ENCODE data around the gene RBL2.
A peak's percentile ranks its signal among the peaks of the same experiment; 100 is the strongest.
"Not testable (repeated sequence)": the region's sequence is repeated elsewhere in the genome, so short reads cannot be mapped to it uniquely, and the experiment has no call there.

RBL2 gene, protein sequence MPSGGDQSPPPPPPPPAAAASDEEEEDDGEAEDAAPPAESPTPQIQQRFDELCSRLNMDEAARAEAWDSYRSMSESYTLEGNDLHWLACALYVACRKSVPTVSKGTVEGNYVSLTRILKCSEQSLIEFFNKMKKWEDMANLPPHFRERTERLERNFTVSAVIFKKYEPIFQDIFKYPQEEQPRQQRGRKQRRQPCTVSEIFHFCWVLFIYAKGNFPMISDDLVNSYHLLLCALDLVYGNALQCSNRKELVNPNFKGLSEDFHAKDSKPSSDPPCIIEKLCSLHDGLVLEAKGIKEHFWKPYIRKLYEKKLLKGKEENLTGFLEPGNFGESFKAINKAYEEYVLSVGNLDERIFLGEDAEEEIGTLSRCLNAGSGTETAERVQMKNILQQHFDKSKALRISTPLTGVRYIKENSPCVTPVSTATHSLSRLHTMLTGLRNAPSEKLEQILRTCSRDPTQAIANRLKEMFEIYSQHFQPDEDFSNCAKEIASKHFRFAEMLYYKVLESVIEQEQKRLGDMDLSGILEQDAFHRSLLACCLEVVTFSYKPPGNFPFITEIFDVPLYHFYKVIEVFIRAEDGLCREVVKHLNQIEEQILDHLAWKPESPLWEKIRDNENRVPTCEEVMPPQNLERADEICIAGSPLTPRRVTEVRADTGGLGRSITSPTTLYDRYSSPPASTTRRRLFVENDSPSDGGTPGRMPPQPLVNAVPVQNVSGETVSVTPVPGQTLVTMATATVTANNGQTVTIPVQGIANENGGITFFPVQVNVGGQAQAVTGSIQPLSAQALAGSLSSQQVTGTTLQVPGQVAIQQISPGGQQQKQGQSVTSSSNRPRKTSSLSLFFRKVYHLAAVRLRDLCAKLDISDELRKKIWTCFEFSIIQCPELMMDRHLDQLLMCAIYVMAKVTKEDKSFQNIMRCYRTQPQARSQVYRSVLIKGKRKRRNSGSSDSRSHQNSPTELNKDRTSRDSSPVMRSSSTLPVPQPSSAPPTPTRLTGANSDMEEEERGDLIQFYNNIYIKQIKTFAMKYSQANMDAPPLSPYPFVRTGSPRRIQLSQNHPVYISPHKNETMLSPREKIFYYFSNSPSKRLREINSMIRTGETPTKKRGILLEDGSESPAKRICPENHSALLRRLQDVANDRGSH

DNA sequence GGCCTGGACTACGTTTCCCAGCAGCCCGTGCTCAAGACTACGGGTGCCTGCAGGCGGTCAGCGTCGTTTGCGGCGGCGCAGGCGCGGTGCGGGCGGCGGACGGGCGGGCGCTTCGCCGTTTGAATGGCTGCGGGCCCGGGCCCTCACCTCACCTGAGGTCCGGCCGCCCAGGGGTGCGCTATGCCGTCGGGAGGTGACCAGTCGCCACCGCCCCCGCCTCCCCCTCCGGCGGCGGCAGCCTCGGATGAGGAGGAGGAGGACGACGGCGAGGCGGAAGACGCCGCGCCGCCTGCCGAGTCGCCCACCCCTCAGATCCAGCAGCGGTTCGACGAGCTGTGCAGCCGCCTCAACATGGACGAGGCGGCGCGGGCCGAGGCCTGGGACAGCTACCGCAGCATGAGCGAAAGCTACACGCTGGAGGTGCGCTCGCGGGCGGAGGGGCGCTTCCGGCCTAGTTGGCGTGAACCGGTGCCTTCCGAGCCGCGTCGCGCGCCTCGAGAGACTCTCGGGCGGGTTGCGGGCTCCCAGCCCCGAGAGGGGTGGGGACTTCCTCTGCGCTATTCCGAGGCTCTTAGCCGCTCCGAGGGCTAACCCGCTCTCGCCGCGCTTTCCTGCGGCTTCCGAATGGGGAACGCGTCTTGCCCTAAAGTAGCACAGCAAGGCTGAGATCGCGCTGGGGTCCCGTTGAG lies at the start of gene RBL2:
RBL2 (plus strand) TSS at position 95 of the 689 bp plus-strand sequence; CDS start at position 181, 86 bp downstream.
- DNase-seq = peak; percentile 37

DNA sequence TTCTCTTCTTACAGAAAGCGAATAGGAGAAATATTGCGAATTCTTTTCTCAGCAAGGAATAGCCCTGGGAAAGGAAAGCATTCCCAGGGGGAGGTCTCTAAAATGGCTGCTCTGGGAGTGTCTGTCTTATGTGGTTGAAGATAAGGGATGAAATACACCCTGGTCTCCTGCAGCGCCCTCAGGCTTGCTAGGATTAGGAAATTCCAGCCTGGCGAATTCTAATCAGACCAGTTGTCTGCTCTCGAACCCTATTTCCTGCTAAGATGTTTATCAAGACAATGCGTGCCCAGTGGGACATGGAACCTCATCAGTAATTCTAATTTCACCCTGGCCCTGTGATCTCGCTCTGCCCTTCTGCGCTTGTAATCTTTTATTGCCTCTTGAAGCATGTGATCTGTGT lies 49.7 kb upstream of the RBL2 start:
- not testable (repeated sequence) for DNase-seq

DNA sequence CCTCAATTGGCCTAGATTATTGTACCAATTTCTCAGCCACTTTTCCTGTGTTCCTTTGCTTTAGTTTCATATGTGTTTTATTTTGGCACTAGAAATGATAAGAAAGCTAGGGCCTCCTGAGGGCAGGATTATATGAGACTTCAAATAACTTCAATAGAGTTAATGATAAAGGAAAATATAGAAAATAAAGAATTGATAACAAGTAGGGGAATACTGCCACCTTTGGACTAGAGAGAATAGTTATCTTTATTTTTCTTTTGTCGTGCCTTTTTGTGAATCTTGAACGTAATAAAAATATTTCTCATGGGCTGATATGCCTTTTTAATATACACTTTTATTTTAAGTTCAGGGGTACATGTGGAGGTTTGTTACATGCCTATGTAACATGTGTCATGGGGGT lies 29.3 kb upstream of the RBL2 start:
- DNase-seq = no peak

DNA sequence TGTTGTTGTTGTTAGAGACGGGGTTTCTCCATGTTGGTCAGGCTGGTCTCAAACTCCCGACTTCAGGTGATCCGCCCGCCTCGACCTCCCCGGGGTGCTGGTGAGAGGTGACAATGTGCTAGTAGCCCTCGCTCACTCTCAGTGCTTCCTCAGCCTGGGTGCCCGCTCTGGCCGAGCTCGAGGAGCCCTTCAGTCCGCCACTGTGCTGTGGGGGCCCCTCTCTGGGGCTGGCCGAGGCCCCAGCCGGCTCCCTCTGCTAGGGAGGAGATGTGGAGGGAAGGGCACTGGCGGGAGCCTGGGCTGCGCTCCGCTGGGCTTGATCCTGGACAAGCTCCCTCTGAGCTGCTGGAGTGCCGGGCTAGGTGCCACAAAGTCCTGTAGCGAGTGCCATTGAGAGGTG lies 21.7 kb upstream of the RBL2 start:
- no peak for DNase-seq

DNA sequence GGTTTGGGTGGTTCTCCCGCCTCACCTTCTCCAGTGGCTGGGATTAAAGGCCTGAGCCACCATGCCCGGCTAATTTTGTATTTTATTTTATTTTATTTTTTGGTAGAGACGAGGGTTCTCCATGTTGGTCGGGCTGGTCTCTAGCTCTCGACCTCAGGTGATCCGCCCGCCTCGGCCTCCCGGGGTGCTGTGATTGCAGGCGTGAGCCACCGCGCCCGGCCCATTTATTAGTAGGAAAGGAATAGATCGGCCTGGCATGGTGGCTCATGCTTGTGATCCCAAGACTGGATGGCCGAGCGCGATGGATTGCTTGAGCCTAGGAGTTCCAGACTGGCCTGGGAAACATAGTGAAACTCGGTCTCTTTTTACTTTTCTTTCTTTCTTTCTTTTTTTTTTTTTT lies 20.4 kb upstream of the RBL2 start:
- no peak for DNase-seq

DNA sequence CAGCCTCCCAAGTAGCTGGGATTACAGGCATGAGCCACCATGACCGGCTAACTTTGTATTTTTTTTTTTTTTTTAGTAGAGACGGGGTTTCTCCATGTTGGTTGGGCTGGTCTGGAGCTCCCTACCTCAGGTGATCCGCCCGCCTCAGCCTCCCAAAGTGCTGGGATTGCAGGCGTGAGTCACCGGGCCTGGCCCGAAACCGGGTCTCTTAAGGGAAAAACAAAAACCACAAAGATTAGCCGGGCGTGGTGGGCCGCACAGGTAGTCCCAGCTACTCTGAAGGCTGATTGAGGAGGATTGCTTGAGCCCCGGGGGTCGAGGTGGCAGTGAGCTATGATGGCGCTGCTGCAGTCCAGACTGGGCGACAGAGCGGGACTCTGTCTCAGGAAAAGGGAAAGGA lies 19.9 kb upstream of the RBL2 start:
- DNase-seq = no peak

DNA sequence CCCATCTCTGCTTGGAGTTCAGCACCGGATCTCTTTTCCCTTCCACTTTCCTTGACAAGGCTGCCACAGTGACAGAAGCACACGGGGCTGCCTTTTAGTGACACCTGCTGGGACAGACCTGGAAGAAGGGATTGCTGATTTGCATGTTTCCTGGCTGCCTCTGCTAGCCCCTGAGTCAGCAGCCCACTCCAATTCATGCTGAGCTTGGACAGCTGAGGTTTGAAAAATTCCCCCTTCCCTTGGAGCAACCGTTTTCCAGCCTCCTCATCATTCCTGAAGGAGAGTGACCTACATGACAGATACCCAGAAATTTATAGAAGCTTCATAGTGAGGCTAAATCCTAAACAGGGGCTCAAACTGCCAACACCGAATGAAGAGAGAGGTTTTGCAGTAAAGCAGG lies 18.8 kb upstream of the RBL2 start:
- DNase-seq = no peak

DNA sequence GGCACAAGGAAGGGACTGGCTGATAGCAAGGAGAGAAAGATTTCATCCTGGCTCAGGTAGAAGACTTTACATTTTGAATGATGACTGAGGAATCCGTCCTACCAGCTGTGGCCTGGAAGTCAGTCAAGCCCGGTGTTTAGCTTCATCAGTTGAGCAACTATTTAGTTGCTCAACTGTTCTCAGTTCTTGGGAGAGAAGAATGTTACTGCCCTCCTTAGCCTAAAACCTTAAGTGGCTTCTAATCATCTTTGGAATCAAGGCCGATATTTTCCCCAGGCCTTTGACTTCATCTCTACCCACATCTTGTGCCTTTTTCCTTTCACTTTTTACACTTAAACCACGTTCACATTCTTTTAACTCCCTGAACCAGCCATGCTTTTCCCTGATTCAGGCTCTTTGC lies 17.3 kb upstream of the RBL2 start:
- DNase-seq = no peak

DNA sequence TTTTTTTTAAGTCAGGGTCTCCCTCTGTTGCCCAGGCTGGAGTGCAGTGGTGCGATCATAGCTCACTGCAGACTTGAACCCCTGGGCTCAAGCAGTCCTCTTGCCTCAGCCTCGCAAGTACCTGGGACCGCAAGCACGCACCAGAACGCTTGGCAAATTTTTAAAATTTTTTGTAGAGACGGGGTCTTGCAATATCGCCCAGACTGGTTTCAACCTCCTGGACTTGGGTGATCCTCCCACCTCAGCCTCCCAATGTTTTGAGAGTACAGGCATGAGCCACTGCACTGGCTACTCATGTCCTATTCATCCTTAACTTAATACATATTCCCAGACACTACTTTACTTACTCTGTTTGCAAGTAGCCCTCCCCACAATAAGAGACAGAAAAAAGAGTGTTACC lies 16.3 kb upstream of the RBL2 start:
- DNase-seq = no peak

DNA sequence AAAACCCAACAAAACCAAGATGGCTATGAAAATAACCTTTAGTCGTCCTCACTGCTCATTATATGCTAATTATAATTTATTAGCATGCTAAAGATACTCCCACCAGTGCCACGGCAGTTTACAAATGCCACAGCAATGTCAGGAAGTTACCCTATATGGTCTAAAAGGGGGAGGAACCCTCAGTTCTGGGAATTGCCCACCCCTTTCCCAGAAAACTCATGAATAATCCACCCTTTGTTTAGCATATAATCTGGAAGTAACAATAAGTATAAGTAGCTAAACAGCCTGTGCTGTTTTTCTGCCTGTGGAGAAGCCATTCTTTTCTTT lies 14.9 kb upstream of the RBL2 start:
- not testable (repeated sequence) for DNase-seq

DNA sequence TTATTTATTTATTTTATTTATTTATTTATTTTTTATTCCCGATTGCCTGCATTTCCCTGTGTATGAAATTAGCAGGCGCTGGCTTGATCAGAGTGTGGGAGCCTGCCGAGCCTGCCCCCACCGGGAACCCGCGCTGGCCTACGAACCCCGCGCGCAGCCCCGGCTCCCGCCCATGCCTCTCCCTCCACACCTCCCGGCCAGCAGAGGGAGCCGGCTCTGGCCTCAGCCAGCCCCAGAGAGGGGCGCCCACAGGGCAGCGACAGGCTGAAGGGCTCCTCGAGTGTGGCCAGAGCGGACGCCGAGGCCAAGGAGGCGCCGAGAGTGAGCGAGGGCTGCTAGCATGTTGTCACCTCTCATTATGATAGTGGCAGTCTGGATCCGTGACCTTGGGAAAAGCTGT lies 13.0 kb upstream of the RBL2 start:
- no peak for DNase-seq

DNA sequence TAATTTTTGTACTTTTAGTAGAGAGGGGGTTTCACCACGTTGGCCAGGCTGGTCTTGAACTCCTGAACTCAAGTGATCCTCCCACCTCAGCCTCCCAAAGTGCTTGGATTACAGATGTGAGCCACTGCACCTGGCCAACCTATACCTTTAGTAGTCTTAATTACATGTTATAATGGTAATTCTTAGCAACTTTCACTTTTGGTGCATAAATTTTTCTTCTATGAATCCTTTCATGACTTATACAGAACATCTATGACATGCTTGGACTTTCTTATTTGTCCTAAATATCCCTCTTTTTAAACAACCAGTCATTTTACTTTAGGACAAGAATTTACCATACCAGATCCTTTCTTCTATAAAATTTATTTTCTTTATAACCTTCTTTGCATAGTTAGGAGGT lies 10.3 kb upstream of the RBL2 start:
- not testable (repeated sequence) for DNase-seq

DNA sequence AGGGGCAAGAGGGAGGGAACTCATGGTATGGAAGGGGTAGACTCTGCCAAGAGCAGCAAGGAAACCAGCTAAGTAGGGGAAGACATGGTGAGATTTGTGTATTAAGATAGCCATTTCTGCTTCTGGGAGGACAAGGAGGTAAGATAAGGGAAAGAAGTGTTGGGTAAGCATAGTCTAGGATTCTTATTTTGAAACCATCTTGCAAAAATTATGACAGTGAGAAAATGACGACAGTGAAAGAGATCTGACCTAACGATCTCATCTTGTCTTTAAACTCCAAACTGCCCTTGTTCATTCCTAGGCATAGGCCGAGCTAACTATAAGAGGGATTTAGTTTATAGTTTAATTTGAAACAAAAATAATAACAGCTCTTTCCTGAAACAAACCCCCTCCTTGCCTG lies 5.6 kb upstream of the RBL2 start:
- no peak for DNase-seq

DNA sequence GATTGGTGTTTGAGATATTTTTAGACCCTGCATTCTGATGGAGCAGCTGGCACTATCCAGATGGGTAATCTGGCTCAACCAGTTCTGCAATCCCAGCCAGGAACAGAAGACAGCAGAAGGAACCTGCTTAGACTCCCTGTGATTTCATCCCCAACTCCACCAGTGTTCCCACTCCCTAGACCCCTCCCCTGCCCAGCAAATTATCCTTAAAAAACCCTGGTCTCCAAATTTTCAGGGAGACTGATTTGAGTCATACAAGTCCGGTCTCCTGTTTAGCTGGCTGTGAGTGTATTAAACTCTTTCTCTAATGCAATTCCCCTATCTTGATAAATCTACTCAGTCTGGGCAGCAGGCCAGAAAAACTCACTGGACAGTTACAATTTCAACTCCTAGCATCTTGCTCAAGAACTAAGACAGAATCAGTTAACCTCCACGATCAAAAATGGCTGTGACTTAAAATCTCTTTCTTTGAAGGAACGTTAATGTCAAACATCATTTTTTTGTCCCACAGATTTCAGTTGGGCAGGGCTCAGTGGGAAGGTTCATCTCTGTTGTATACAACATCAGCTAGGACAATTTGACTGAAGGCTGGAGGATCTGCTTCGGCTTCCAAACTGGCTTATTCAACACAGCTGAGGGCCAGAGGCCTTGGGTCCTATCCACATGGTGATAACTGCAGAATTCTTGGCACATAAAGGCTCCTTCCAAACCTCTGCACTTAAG lies 4.9 kb upstream of the RBL2 start:
- DNase-seq = no peak

DNA sequence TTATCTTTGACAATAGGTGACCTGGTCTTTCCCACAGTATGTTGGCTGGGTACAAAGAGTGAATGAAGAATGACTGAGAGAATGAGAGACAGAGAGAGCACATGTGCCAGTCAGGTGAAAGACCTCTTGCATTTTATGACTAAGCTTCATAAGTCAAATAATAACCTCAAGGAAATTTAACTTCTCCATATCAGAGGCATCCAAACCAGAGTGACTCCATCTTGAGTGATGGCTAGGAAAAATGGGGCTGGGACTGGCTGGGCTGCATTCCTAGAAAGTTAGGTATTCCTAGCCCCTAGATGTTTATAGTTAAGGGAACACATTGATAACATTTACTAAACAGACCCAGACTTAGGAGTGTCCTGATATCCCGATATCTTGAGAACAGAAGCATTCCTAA lies 3.9 kb upstream of the RBL2 start:
- no peak for DNase-seq

DNA sequence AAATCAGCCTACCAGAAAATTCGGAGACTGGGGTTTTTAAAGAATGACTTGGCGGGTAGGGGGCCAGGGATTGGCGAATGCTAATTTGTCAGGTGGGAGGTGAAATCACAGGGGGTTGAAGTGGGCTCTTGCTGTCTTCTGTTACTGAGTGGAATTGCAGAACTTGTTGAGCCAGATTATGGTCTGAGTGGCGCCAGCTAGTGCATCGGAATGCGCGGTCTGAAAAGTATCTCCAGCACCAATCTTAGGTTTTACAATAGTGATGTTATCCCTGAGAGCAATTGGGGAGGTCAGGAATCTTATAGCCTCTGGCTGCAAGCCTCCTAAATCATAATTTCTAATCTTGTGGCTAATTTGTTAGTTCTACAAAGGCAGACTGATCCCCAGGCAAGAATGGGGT lies 762 bp upstream of the RBL2 start:
- DNase-seq = no peak

DNA sequence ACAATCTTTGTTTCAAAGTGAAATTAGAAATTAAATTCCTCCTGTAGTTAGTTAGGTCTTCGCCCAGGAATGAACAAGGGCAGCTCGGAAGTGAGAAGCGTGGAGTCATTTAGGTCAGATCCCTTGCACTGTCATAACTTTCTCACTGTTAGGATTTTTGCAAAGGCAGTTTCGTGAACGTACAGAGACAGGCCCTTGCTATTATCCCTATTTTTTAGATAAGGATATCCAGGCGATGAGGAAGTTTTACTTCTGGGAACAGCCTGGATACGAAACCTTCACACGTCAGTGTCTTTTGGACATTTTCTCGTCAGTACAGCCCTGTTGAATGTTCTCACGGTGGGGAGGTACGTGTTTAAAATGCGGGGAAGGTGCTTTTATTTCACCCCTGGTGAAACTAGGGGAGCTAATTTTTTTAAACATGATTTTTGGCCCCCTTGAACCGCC lies 318 bp upstream of the RBL2 start:
- DNase-seq = no peak

DNA sequence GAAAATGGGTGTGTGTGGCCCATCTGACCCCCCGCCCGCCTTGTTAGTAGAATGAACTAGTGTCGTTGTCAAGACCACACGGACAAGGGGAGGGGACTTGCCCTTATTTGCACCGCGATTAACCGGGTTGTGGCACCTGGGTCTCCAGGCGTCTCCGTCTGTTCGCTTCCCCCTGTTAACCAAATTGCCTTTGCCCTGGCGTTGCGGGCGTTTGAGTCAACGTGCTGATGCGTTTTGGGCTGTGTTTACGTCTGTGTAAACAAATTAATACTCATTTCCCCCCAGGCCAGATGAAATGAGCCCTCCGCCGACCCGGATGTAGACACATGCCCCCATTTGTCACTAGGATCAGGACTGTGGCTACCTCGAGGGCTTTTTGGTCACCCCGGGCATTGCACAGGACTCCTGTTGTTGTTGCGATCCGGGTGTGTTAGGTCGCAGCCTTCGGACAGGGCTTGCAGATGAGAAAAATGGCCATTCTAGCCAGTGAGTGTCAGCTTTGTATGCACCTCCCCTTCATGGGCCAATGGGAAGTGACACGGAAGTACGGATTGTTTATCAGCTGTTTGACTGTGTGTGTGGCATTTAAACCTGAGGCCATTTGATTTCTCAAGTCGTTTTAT lies 906 bp downstream of the RBL2 start:
- DNase-seq = no peak

DNA sequence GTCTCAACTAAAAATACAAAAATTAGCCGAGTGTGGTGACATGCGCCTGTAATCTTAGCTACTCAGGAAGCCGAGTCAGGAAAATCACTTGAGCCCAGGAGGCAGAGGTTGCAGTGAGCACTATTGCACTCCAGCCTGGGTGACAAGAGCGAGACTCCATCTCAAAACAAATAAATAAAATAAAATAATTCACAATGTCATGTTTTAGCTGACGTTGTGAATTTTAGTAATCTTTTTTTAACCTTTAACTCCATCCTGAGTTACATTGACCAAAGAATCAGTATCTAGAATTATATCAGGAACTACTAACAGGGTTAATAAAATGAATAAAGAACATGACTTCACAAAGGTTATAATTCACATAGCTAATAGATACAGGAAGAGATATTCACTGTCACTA lies 5.9 kb downstream of the RBL2 start:
- DNase-seq = no peak

DNA sequence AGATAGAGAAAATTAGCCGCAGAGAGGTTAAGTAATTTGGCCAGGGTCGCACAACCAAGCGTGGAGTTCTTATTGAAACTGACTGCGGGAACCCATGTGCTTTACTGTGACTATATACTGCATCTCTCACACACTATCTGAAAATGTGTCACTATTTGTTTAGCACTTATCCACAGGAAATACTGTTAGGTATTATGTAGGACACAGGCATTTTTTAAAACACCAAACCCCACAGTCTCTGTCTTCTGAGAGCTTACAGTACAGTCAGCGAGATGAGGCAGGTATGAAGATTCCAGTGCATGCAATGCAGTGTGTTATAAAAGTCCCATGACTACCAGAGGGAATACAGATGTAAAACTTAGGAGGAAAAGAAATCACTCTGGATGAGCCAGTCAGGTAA lies 11.3 kb downstream of the RBL2 start:
- no peak for DNase-seq

DNA sequence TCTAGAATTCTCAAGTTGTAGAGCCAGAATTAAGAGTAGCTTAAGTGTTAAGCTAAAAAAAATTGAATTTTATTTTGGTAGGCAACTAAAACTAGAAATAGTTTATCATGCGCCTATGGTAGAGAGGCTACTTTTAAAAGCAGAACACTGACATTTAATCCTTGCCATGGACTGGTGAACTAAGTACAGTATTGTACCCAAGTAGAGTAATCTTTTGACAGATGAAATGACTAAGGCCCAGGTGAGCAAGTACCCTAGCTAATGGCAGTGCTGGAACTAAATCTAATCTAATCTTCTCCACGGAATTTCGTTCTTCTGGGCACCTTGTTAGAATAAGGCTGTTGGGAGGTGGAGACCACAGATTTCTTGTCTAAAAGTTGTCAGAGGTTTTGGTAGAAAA lies 11.8 kb downstream of the RBL2 start:
- DNase-seq = no peak

Data from GOT3 (cell line).